ENCODE data around the gene MAGIX.
"Not testable (repeated sequence)": the region's sequence is repeated elsewhere in the genome, so short reads cannot be mapped to it uniquely, and the experiment has no call there.

The MAGIX gene

GRCh38 chrX:49142264-49142663 lies 20.3 kb upstream of the MAGIX start:
- not testable (repeated sequence) for H3K9ac ChIP-seq (ENCODE audit: low read depth, low read length); H3K4me1 ChIP-seq (ENCODE audit: insufficient read depth, low read length); H3K36me3 ChIP-seq (ENCODE audit: insufficient read depth, low read length); H3K27me3 ChIP-seq (ENCODE audit: insufficient read depth, low read length); H3K9me3 ChIP-seq (ENCODE audit: insufficient read depth, low read depth, low read length); H3K27ac ChIP-seq (ENCODE audit: low read depth, low read length); H3K4me3 ChIP-seq (ENCODE audit: low read length)
- 64% methylated on average over 4 of the region's 9 CpGs for WGBS

GRCh38 chrX:49143154-49143553 lies 19.4 kb upstream of the MAGIX start:
- 75% methylated on average over 7 of the region's 7 CpGs for WGBS
- not testable (repeated sequence) for H3K27ac ChIP-seq (ENCODE audit: low read depth, low read length); H3K9me3 ChIP-seq (ENCODE audit: insufficient read depth, low read depth, low read length)

GRCh38 chrX:49147282-49147681 lies 15.3 kb upstream of the MAGIX start:
- 98% methylated on average over 8 of the region's 8 CpGs for WGBS
- Histone ChIP-seq H3K4me1 (ENCODE audit: insufficient read depth, low read length) (no peaks in the 10 kb centered on the region), H3K36me3 (ENCODE audit: insufficient read depth, low read length) (no peaks in the 10 kb centered on the region), H3K27ac (ENCODE audit: low read depth, low read length) (no peak overlapping the region), H3K4me3 (ENCODE audit: low read length) (no peak overlapping the region), H3K9me3 (ENCODE audit: insufficient read depth, low read depth, low read length) (no peaks in the 10 kb centered on the region), H3K27me3 (ENCODE audit: insufficient read depth, low read length) (no peaks in the 10 kb centered on the region), H3K9ac (ENCODE audit: low read depth, low read length) (no peak overlapping the region)

More at GRCh38 chrX:49143154-49143553, 19.4 kb upstream of the MAGIX start:
- H3K9ac ChIP-seq (ENCODE audit: low read depth, low read length); H3K4me1 ChIP-seq (ENCODE audit: insufficient read depth, low read length); H3K27me3 ChIP-seq (ENCODE audit: insufficient read depth, low read length); H3K36me3 ChIP-seq (ENCODE audit: insufficient read depth, low read length); H3K4me3 ChIP-seq (ENCODE audit: low read length): not testable (repeated sequence)

GRCh38 chrX:49147936-49148335 lies 14.6 kb upstream of the MAGIX start:
- WGBS: 95% methylated on average over 12 of the region's 13 CpGs
- H3K36me3 ChIP-seq (ENCODE audit: insufficient read depth, low read length): no peaks in the 10 kb centered on the region
- H3K27me3 ChIP-seq (ENCODE audit: insufficient read depth, low read length): no peaks in the 10 kb centered on the region
- no peaks in the 10 kb centered on the region for H3K4me1 ChIP-seq (ENCODE audit: insufficient read depth, low read length)
- no peak overlapping the region for H3K27ac ChIP-seq (ENCODE audit: low read depth, low read length)
- H3K9me3 ChIP-seq (ENCODE audit: insufficient read depth, low read depth, low read length): no peaks in the 10 kb centered on the region
- no peak overlapping the region for H3K4me3 ChIP-seq (ENCODE audit: low read length)
- H3K9ac ChIP-seq (ENCODE audit: low read depth, low read length): no peak overlapping the region

GRCh38 chrX:49148390-49149100 lies 14.0 kb upstream of the MAGIX start:
- not testable (repeated sequence) for H3K36me3 ChIP-seq (ENCODE audit: insufficient read depth, low read length); H3K4me1 ChIP-seq (ENCODE audit: insufficient read depth, low read length); H3K9me3 ChIP-seq (ENCODE audit: insufficient read depth, low read depth, low read length); H3K4me3 ChIP-seq (ENCODE audit: low read length); H3K27ac ChIP-seq (ENCODE audit: low read depth, low read length); H3K27me3 ChIP-seq (ENCODE audit: insufficient read depth, low read length); H3K9ac ChIP-seq (ENCODE audit: low read depth, low read length)
- WGBS: 85% methylated on average over 19 of the region's 21 CpGs

- H3K36me3 ChIP-seq (ENCODE audit: insufficient read depth, low read length); H3K4me3 ChIP-seq (ENCODE audit: low read length); H3K27ac ChIP-seq (ENCODE audit: low read depth, low read length); H3K9me3 ChIP-seq (ENCODE audit: insufficient read depth, low read depth, low read length); H3K4me1 ChIP-seq (ENCODE audit: insufficient read depth, low read length); H3K9ac ChIP-seq (ENCODE audit: low read depth, low read length); H3K27me3 ChIP-seq (ENCODE audit: insufficient read depth, low read length): not testable (repeated sequence)
- 95% methylated on average over 14 of the region's 14 CpGs for WGBS
Observed at GRCh38 chrX:49149291-49149690, 13.3 kb upstream of the MAGIX start.

- Histone ChIP-seq H3K4me3 (ENCODE audit: low read length) (no peak overlapping the region), H3K9me3 (ENCODE audit: insufficient read depth, low read depth, low read length) (no peaks in the 10 kb centered on the region), H3K4me1 (ENCODE audit: insufficient read depth, low read length) (no peaks in the 10 kb centered on the region), H3K27ac (ENCODE audit: low read depth, low read length) (no peak overlapping the region), H3K9ac (ENCODE audit: low read depth, low read length) (no peak overlapping the region), H3K27me3 (ENCODE audit: insufficient read depth, low read length) (peaks cover 6% of the 10 kb centered on the region; the same call in 1 of the 2 replicates), H3K36me3 (ENCODE audit: insufficient read depth, low read length) (no peaks in the 10 kb centered on the region)
- WGBS: 100% methylated on average over 1 of the region's 1 CpG
Observed at GRCh38 chrX:49153467-49153866, 9.1 kb upstream of the MAGIX start.

- Histone ChIP-seq H3K4me1 (ENCODE audit: insufficient read depth, low read length) (no peaks in the 10 kb centered on the region), H3K9ac (ENCODE audit: low read depth, low read length) (no peak overlapping the region), H3K4me3 (ENCODE audit: low read length) (peak overlapping the region; percentile 73), H3K27me3 (ENCODE audit: insufficient read depth, low read length) (peaks cover 6% of the 10 kb centered on the region; the same call in 1 of the 2 replicates), H3K27ac (ENCODE audit: low read depth, low read length) (peak overlapping the region; percentile 67), H3K36me3 (ENCODE audit: insufficient read depth, low read length) (no peaks in the 10 kb centered on the region), H3K9me3 (ENCODE audit: insufficient read depth, low read depth, low read length) (no peaks in the 10 kb centered on the region)
- WGBS: 2% methylated on average over 15 of the region's 18 CpGs
Observed at GRCh38 chrX:49155243-49155899, 7.2 kb upstream of the MAGIX start.

GRCh38 chrX:49155900-49156837 lies 6.4 kb upstream of the MAGIX start:
- Histone ChIP-seq H3K27ac (ENCODE audit: low read depth, low read length) (peak overlapping the region; percentile 96), H3K4me1 (ENCODE audit: insufficient read depth, low read length) (no peaks in the 10 kb centered on the region), H3K27me3 (ENCODE audit: insufficient read depth, low read length) (peaks cover 8% of the 10 kb centered on the region; the same call in 1 of the 2 replicates), H3K9ac (ENCODE audit: low read depth, low read length) (peak overlapping the region; percentile 77), H3K36me3 (ENCODE audit: insufficient read depth, low read length) (no peaks in the 10 kb centered on the region), H3K4me3 (ENCODE audit: low read length) (peak overlapping the region; percentile 73), H3K9me3 (ENCODE audit: insufficient read depth, low read depth, low read length) (no peaks in the 10 kb centered on the region)
- WGBS: 5% methylated on average over 65 of the region's 65 CpGs

GRCh38 chrX:49157194-49157593 lies 5.4 kb upstream of the MAGIX start:
- WGBS: 83% methylated on average over 20 of the region's 25 CpGs
- H3K9me3 ChIP-seq (ENCODE audit: insufficient read depth, low read depth, low read length): no peaks in the 10 kb centered on the region
- H3K9ac ChIP-seq (ENCODE audit: low read depth, low read length): no peak overlapping the region
- H3K4me3 ChIP-seq (ENCODE audit: low read length): 0 out of 2 replicates have a peak overlapping the region, but pooled peaks have one; percentile 16
- H3K27me3 ChIP-seq (ENCODE audit: insufficient read depth, low read length): peaks cover 15% of the 10 kb centered on the region
- H3K27ac ChIP-seq (ENCODE audit: low read depth, low read length): no peak overlapping the region
- no peaks in the 10 kb centered on the region for H3K4me1 ChIP-seq (ENCODE audit: insufficient read depth, low read length)
- no peaks in the 10 kb centered on the region for H3K36me3 ChIP-seq (ENCODE audit: insufficient read depth, low read length)

- H3K36me3 ChIP-seq (ENCODE audit: insufficient read depth, low read length): no peaks in the 10 kb centered on the region
- no peak overlapping the region for H3K4me3 ChIP-seq (ENCODE audit: low read length)
- H3K9ac ChIP-seq (ENCODE audit: low read depth, low read length): no peak overlapping the region
- peaks cover 5% of the 10 kb centered on the region; the same call in 1 of the 2 replicates for H3K4me1 ChIP-seq (ENCODE audit: insufficient read depth, low read length)
- no peaks in the 10 kb centered on the region for H3K9me3 ChIP-seq (ENCODE audit: insufficient read depth, low read depth, low read length)
- H3K27me3 ChIP-seq (ENCODE audit: insufficient read depth, low read length): peaks cover 29% of the 10 kb centered on the region
- no CpG with 5 or more reads among the region's 2 CpGs for WGBS
- no peak overlapping the region for H3K27ac ChIP-seq (ENCODE audit: low read depth, low read length)
Observed at GRCh38 chrX:49160908-49161307, 1.6 kb upstream of the MAGIX start.
